GM12878 (cell line): ENCODE data around the gene PAFAH2.

Source experiments
- NFYA ChIP-seq: IDR thresholded peaks from 2 replicates; pipeline ENCODE4 v1.6.1; 2011; ENCODE audit warnings: low read depth, mild to moderate bottlenecking, low read length, improper control_type of control experiment, borderline replicate concordance
- POLR2AphosphoS5 ChIP-seq: IDR thresholded peaks from 2 replicates; pipeline ENCODE4 v1.6.1; 2011; ENCODE audit warnings: mild to moderate bottlenecking, low read length, inconsistent platforms
- TAF1 ChIP-seq: IDR thresholded peaks from 2 replicates; pipeline ENCODE4 v1.6.1; 2011; ENCODE audit warnings: mild to moderate bottlenecking, low read depth, low read length, borderline replicate concordance
- TF ChIP-seq, protein P1 (sequence below), 3 experiments: IDR thresholded peaks in 2 of 3; conservative IDR thresholded peaks in 1 of 3; 2 replicates each; pipeline ENCODE4 v1.5.1; 2011; ENCODE audit warnings: low read depth in 3 of 3, low read length in 3 of 3, mild to moderate bottlenecking in 3 of 3, control low read depth in 2 of 3, moderate library complexity in 2 of 3, inconsistent platforms in 1 of 3, mixed read lengths in 1 of 3; ENCODE audit not compliant: control insufficient read depth in 2 of 3, insufficient read depth in 1 of 3; ENCODE audit errors: extremely low read depth in 1 of 3
- TF ChIP-seq, protein P2 (sequence below): fragments of 450-650 bp; IDR thresholded peaks from 2 replicates; pipeline ENCODE4 v1.6.1; 2017; ENCODE audit warnings: low read depth, mild to moderate bottlenecking, moderate library complexity

GRCh38 chr1:25922971-25923552 is 74.8 kb downstream of the PAFAH2 start:
- TF ChIP-seq, protein P1, sequence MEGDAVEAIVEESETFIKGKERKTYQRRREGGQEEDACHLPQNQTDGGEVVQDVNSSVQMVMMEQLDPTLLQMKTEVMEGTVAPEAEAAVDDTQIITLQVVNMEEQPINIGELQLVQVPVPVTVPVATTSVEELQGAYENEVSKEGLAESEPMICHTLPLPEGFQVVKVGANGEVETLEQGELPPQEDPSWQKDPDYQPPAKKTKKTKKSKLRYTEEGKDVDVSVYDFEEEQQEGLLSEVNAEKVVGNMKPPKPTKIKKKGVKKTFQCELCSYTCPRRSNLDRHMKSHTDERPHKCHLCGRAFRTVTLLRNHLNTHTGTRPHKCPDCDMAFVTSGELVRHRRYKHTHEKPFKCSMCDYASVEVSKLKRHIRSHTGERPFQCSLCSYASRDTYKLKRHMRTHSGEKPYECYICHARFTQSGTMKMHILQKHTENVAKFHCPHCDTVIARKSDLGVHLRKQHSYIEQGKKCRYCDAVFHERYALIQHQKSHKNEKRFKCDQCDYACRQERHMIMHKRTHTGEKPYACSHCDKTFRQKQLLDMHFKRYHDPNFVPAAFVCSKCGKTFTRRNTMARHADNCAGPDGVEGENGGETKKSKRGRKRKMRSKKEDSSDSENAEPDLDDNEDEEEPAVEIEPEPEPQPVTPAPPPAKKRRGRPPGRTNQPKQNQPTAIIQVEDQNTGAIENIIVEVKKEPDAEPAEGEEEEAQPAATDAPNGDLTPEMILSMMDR (IDR thresholded peaks at IDR 0.05 in 2 of 3, conservative IDR thresholded peaks at IDR 0.05 in 1 of 3; ENCODE audit: control insufficient read depth in 2 of 3, extremely low read depth in 1 of 3, insufficient read depth in 1 of 3, low read depth in 3 of 3, low read length in 3 of 3) = no peak
- no peak for TF ChIP-seq POLR2AphosphoS5
- TF ChIP-seq NFYA = no peak
- TF ChIP-seq, protein P2, sequence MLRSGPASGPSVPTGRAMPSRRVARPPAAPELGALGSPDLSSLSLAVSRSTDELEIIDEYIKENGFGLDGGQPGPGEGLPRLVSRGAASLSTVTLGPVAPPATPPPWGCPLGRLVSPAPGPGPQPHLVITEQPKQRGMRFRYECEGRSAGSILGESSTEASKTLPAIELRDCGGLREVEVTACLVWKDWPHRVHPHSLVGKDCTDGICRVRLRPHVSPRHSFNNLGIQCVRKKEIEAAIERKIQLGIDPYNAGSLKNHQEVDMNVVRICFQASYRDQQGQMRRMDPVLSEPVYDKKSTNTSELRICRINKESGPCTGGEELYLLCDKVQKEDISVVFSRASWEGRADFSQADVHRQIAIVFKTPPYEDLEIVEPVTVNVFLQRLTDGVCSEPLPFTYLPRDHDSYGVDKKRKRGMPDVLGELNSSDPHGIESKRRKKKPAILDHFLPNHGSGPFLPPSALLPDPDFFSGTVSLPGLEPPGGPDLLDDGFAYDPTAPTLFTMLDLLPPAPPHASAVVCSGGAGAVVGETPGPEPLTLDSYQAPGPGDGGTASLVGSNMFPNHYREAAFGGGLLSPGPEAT = no peak
- TF ChIP-seq TAF1 = no peak
